Measurements from ENCODE around the gene SLC4A8.

GRCh38 chr12:51417826-51418225 is 6.8 kb upstream of the SLC4A8 start:
- TF ChIP-seq PATZ1 (CRISPR knock-in tag; IDR thresholded peaks at IDR 0.05; ENCODE audit: borderline replicate concordance) (no peak), ZNF70 (CRISPR knock-in tag; IDR thresholded peaks at IDR 0.05) (no peak), SNAI2 (CRISPR knock-in tag; IDR thresholded peaks at IDR 0.05) (peak; percentile 22; the same call in 1 of the 2 replicates), ESRRG (CRISPR knock-in tag; IDR thresholded peaks at IDR 0.05) (no peak), TOX (CRISPR knock-in tag; IDR thresholded peaks at IDR 0.05; ENCODE audit: borderline replicate concordance) (no peak), CSDC2 (CRISPR knock-in tag; IDR thresholded peaks at IDR 0.05) (no peak), BACH2 (CRISPR knock-in tag; IDR thresholded peaks at IDR 0.05; ENCODE audit: borderline replicate concordance) (no peak), ZNF8 (CRISPR knock-in tag; IDR thresholded peaks at IDR 0.05) (no peak), ISL1 (CRISPR knock-in tag; IDR thresholded peaks at IDR 0.05) (peak; percentile 82), ZNF565 (CRISPR knock-in tag; conservative IDR thresholded peaks at IDR 0.05; ENCODE audit: low read depth) (no peak), ZFP30 (CRISPR knock-in tag; IDR thresholded peaks at IDR 0.05) (no peak)
- TF ChIP-seq, protein P1, sequence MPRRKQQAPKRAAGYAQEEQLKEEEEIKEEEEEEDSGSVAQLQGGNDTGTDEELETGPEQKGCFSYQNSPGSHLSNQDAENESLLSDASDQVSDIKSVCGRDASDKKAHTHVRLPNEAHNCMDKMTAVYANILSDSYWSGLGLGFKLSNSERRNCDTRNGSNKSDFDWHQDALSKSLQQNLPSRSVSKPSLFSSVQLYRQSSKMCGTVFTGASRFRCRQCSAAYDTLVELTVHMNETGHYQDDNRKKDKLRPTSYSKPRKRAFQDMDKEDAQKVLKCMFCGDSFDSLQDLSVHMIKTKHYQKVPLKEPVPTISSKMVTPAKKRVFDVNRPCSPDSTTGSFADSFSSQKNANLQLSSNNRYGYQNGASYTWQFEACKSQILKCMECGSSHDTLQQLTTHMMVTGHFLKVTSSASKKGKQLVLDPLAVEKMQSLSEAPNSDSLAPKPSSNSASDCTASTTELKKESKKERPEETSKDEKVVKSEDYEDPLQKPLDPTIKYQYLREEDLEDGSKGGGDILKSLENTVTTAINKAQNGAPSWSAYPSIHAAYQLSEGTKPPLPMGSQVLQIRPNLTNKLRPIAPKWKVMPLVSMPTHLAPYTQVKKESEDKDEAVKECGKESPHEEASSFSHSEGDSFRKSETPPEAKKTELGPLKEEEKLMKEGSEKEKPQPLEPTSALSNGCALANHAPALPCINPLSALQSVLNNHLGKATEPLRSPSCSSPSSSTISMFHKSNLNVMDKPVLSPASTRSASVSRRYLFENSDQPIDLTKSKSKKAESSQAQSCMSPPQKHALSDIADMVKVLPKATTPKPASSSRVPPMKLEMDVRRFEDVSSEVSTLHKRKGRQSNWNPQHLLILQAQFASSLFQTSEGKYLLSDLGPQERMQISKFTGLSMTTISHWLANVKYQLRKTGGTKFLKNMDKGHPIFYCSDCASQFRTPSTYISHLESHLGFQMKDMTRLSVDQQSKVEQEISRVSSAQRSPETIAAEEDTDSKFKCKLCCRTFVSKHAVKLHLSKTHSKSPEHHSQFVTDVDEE (CRISPR knock-in tag; IDR thresholded peaks at IDR 0.05), result 0 out of 2 replicates have a peak, but pooled peaks have one; percentile 40
